Mesangial cell (primary cell): ENCODE measurements around the gene NKX2-3. TPM values are rescaled to one million over a fixed set of nuclear protein-coding genes. Genes with fewer than 3 reads are reported as not detected.

ENCODE experiments used
- total RNA-seq: library from RNA; depleted of rRNA; stranded (reverse); fragments of >200 nt; gene quantifications from 2 replicates; pipeline ENCODE4 v1.2.3, GENCODE V29; 2015

Gene NKX2-3
- total RNA-seq = not detected in 2 replicates

DNA sequence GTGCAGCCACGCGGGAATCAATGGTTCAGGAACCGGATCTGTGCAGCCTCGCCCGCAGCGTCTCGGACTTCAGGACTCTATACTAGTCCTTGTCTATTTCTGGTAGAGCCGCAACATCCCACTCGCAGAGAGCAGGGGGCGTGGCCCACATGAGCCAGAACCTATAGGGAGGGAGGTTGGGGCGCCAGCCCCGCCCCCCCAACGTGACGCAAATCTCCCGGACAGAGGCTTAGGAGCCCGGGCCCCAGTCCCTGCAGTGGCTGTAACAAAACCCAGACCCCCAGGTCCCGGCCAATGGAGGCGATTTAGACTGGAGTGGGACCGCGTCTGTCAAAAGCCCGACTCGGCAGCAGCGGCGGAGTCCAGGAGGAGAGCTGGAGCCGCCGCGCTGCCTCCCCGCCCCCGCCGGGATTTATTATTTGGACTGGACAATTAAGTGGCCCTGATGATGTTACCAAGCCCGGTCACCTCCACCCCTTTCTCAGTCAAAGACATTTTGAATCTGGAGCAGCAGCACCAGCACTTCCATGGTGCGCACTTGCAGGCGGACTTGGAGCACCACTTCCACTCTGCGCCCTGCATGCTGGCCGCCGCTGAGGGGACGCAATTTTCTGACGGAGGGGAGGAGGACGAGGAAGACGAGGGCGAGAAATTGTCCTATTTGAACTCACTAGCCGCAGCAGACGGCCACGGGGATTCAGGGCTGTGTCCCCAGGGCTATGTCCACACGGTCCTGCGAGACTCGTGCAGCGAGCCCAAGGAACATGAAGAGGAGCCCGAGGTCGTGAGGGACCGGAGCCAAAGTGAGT is at the start of gene NKX2-3:
Gene NKX2-3 (plus strand): TSS at position 256 of the 809 bp plus-strand sequence. CDS start 190 bp downstream, at position 446.

Other genes with a start within 250 kb of the NKX2-3 start
- 0.16 and 0.63 TPM in 2 replicates for gene CNNM1, start 203.6 kb upstream of the NKX2-3 start, total RNA-seq
- gene GOT1, start 102.3 kb upstream of the NKX2-3 start, total RNA-seq = 25.1 and 40.1 TPM in 2 replicates
- gene SLC25A28, start 87.5 kb downstream of the NKX2-3 start, total RNA-seq = 14.5 and 15.3 TPM in 2 replicates
- gene ENTPD7, start 126.6 kb downstream of the NKX2-3 start, total RNA-seq = 26.0 and 28.0 TPM in 2 replicates
- 20.9 and 25.2 TPM in 2 replicates for gene COX15, start 199.2 kb downstream of the NKX2-3 start, total RNA-seq
- gene CUTC, start 199.3 kb downstream of the NKX2-3 start, total RNA-seq = 9.3 and 11.7 TPM in 2 replicates
- gene ABCC2, start 249.7 kb downstream of the NKX2-3 start, total RNA-seq = 0.38 and 0.81 TPM in 2 replicates